NB4 (cell line): ENCODE data around the gene ASCL1.

ENCODE experiments used
- CTCF ChIP-seq: IDR thresholded peaks from one replicate; pipeline ENCODE4 v1.5.1; 2012; ENCODE audit warnings: low read depth, low read length
- MAX ChIP-seq: IDR thresholded peaks from 2 replicates; pipeline ENCODE4 v1.6.1; 2011; ENCODE audit warnings: low read depth, low read length
- POLR2A ChIP-seq: IDR thresholded peaks from 2 replicates; pipeline ENCODE4 v1.6.1; 2011; ENCODE audit warnings: mild to moderate bottlenecking; ENCODE audit not compliant: insufficient read length; ENCODE audit errors: extremely low read depth

GRCh38 chr12:102950950-102951619 lies 6.4 kb upstream of the ASCL1 start:
- TF ChIP-seq POLR2A (no peak), CTCF (no peak), MAX (no peak)
